Activated T-cell treated with anti-CD3 and anti-CD28 coated beads, Interleukin-2, amount 50 U/mL, for 1 hour (primary cell): Measurements from ENCODE around the gene VSIG2.
A peak's percentile ranks its signal among the peaks of the same experiment; 100 is the strongest.

Experiments used
- DNase-seq: peaks from one replicate; pipeline ENCODE4 v3.0.0-alpha.2; 2020

Gene VSIG2

DNA sequence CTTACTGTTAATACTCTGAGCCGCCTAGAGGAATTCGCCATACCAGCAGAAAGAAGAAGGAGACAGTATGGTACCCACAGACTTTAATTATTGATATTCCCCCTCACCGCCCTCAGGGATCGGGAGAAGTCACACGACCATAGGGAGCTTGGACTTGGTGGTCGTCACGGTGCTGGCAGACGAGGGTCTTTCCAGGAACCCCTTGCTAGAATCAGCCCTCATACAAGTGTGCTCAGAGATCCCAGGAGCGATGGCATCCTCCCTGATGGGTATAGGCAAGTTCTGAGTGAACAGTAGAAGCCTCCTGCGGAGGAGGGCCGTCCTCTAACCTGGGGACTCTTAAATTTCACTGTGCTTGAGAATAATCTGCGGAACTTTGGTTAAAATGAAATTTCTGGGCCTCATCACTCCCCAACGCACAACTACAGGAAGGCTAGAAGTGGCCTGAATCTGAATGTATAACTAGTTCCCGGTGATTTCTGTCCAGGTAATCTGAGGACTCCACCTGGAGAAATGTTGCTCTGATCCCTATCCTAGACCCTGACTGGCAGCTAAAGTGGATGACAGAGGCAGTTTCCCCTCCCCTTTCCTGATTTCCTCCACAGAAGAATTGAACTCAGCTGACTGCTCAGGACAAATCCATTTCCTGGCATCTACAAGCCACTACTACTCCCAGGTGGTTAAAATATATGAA, 4.5 kb downstream of the VSIG2 start:
- DNase-seq = no peak

GRCh38 chr11:124746621-124747243, 5.3 kb downstream of the VSIG2 start:
- DNase-seq = peak; percentile 83

- peak; percentile 49 for DNase-seq
Observed at GRCh38 chr11:124745835-124746620, 6.0 kb downstream of the VSIG2 start.

DNA sequence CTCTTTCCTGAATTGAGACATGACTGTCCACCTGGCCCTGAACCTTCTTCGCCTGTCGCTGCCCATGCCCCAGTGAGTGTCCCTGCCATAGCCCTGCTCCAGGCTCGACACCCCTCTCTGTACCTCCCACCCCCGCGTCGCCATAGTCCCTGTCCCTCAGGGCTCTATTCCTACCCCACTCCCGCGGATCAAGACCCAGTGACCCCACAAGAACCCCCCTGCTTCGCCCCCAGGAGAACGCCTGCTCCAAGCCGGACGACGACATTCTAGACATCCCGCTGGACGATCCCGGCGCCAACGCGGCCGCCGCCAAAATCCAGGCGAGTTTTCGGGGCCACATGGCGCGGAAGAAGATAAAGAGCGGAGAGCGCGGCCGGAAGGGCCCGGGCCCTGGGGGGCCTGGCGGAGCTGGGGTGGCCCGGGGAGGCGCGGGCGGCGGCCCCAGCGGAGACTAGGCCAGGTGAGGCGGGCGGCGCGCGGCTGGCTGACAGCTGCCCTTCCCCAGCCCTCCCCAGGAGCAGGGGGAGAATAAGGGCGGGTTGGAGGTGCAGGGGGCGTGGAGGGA, 6.7 kb downstream of the VSIG2 start:
- DNase-seq = no peak

DNA sequence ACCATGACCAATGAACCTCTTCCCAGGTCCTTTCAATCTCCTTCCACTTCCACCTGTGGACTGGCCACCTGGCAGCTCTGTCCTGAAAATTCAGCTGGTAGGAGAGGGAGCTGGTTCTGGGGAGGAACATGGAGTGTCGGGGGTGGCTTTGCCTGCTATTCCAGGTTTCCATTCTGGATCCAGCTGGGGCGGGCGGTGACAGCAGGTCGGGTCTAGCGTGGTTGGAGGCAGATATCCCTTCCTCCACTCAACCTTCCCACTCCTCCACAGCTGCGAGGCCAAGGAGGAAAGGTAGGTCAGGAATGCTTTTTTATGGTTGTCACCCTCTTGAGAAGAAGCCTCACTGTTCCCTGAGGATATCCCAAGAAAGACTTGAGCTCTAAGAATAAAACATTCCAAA, 9.0 kb downstream of the VSIG2 start:
- no peak for DNase-seq

- DNase-seq = no peak
Observed at GRCh38 chr11:124742555-124742954, 9.5 kb downstream of the VSIG2 start.

DNA sequence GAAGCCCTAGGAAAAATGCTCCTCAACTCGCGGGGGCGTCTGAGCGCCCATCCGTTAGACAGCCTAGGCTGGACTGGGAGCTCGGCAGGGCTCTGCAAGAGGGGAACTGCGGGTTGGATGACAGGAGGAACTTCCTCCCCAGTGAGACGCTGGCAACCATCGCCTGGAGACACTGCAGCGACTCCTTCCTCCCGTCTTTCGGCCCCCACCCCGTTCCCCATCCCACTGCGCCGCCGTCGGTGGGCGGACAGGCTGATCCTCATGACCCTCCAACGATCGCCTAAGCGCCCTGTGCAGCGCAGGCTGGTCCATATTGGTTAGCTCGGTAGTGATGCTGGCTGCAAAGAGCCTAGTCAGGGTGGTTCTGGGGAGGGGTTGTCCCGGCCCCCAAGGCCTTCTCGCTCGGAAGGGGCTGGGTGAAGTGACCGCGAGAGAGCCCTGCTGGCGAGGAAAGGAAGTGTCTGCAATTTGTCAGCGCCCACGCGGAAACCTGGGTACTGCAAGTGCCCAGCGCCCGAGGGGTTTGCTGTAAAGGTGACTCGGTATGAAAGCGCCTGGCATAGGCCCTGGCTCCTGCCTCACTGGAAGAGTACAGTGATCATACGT, 11.7 kb downstream of the VSIG2 start:
- peak; percentile 66 for DNase-seq

- DNase-seq = peak; percentile 85
Observed at GRCh38 chr11:124739479-124740276, 12.4 kb downstream of the VSIG2 start, which contains the start of gene NRGN. Gene NRGN, plus strand, starts transcription at chr11:124739942. Its CDS starts 143 bp downstream, at chr11:124740085.

DNA sequence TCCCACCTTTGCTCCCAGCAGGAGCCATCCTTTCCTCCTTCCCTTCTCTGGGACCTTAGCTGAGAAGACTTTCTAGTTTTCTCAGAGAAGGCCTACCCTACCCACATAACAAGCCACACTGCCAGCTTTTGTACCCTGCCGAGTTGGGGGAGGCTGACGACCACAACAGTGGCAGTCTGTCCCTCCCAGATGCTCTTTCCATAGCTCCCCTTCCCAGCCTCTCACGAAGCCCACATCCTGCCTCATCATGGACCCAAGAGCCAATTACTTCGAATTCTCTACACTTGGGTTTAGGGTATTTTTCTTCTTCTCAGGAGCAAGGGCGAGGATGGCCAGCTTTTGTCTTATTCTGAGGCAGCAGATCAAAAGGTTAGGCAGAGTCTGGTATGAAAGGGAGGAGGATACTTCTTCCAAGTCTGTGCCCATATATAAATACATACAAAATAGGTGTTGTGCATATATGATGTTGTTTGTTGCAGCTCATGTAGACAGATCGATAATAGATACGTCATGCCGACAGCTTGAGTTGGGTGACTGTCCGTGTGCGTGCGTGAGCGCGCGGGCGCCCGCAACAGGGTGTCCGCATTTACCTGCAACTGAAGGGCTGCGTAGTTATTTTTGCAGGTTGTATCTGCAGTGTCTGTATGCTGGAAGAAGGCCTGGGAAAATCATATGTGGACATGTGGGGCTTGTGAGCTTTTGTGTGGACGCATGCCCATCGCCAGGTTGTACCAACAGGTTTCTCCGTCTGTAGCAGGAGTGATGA, 13.2 kb downstream of the VSIG2 start:
- DNase-seq = no peak

DNA sequence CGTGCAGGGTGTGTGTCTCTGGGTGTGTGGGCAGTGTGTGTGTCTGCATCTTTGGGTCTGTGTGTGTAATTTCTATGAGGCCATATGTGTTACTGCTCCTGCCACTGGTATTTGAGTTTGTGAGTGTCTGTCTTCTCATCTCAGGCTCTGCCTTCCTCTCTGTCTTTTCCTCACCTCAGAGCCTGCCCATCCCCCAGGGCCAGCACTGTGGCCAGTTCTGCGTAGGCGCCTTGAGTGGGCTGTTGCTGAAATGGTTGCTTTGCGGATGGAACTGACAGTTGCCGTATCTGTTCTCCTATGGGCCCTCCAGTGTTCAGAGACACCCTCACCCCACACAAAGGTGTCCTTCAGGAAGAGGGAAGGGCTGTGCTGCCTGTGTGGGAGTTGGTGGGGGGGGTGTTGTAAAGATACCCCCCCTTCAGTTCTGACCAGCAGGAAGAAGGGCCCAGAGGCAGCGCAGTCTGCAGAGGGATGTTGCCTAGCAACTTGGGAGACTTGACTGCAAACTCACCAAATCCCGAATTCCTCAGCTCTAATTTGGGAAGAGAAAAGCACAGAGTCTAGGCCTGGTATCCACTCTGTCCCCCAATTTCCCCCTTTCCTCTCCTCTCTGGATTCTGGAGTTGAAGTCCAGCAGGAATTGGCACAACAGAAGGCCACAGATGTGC, 14.3 kb downstream of the VSIG2 start:
- DNase-seq = no peak

GRCh38 chr11:124736736-124737135, 15.3 kb downstream of the VSIG2 start:
- DNase-seq = no peak

DNA sequence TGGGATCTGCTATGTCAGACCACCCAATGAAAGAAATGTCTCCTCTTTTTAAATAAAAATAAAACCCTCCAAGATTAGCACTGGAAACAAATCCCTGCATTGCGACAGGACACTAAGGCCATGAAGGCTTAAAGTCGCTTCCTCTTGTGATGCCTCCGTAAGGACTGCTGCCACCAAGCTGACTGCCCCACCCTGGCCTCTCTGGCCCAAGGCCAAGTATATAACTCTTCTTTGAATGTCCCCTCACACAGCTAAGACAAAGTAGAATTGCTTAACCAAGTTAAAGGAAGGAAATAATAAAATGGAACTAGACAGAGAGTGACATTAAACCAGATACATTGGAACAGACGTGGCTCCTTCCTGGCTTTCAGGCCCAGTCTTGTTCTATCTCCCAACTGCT, 19.8 kb downstream of the VSIG2 start:
- no peak for DNase-seq

DNA sequence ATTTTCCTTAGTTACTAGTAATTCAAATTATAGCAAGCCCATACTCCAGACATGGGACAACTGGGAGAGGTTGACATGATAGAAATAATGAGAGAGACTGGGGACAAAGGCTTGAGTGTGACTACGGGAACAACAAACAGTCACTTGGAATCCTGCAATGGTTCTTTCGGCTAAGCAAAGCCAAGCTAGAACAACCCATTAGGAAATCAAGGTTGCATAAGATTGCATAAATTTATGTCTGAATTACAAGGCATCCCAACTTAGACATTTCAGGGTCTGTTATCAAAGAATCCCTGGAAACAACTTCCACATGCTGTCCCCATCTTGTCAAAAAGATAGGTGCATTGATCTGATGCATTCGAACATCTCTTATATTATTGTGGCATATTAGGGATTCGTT, 22.5 kb downstream of the VSIG2 start:
- no peak for DNase-seq

- DNase-seq = no peak
Observed at GRCh38 chr11:124728134-124728533, 23.9 kb downstream of the VSIG2 start.

- no peak for DNase-seq
Observed at GRCh38 chr11:124727474-124727873, 24.6 kb downstream of the VSIG2 start.

DNA sequence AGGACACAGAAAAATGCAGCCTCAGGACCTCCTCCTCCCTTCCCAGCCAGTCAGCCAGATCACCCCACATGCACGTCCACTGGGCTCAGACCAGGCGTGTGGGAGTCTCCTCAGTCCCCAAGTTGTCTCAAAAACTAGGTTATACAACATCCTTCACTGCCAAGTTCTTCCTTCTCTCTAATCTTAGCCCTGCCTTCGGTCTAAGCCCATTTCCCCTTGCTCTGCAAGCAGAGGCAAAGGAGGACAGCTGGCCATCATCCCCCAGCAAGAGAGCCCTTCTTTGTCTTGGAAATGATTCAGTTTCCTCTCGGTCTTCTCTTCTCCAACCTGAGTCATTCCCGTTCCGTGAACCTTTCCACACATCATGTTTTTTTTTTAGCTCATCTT, 26.3 kb downstream of the VSIG2 start:
- no peak for DNase-seq

DNA sequence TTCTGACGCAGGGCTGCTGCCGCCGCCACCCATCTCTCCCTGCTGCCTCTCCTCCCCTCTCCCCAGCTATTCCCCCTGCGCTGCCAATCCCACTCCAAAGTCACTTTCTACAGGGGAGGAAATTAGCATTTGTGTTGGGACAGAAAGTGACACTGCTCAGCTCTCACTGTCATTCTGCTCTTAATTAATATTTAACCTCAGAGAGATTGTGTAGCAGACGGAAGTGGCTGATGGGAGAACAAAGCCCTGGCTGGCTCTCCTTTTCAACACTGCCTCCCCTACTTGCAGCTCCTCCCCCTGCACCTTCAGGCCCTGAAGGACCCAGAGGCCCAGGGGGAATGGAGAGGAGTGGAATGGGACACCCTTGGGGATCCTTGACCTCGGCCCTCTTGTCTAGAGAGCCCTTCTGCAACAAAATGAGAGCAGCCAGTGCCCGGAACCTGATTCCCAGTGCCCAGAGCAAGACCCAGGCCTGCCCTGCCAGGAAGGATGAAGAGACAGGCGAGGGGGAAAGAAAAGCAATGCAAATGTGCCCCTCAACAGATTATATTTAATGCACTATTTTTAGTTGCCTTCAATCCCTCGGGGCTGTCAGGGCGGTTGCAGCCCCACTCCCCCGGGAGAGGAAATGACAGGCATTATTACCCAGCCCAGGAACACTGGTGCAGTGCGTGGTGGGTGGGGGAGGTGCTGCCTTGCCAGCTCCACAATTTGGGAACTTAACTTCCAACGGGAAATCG, 26.9 kb downstream of the VSIG2 start:
- no peak for DNase-seq

- no peak for DNase-seq
Observed at GRCh38 chr11:124722176-124722575, 29.9 kb downstream of the VSIG2 start.

DNA sequence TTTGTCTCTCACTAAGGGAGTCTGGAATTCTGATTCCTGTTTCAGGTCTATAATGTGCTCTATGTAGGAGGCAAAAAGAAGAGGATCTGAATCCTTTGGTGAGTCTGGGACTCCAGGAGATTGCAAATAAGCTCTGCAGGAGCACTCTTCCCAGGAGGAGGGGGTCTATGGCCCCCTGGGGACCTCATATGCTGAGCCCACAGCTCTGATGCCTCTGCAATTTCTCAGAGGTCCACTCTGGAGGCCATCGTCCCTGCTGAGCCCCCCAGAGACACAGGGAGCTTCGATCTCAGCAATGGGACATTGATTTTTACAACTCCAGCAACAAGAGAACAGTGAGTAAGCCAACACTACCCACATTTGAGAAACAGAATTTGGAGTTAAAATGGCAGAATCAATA, 32.5 kb downstream of the VSIG2 start:
- no peak for DNase-seq

DNA sequence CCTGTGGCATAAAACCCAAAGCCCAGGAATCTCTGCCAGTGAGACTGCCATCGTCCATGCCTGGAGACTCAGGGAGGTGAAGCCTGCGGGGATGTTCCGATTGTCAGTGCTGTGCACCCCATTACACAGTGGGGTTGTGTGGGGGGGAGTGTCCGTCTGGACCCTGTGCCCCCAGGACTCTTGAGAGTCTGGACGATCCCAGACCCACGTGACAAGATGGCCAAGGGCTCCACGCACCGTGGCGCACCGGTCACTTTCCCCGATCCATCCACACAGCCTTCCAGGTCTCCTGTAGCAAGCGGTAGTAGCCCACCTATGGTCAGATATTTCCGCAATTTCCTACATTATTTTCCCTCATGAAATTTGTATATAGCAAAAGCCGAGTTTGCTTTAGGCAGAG, 33.3 kb downstream of the VSIG2 start:
- DNase-seq = no peak
